LNCAP (cell line): Measurements from ENCODE around the gene ANO6.

ENCODE experiments used
- TF ChIP-seq, protein P1 (sequence below): fragments of 450-650 bp; IDR thresholded peaks from 2 replicates; pipeline ENCODE4 v1.5.1; 2017; ENCODE audit warnings: mild to moderate bottlenecking

The ANO6 gene

DNA sequence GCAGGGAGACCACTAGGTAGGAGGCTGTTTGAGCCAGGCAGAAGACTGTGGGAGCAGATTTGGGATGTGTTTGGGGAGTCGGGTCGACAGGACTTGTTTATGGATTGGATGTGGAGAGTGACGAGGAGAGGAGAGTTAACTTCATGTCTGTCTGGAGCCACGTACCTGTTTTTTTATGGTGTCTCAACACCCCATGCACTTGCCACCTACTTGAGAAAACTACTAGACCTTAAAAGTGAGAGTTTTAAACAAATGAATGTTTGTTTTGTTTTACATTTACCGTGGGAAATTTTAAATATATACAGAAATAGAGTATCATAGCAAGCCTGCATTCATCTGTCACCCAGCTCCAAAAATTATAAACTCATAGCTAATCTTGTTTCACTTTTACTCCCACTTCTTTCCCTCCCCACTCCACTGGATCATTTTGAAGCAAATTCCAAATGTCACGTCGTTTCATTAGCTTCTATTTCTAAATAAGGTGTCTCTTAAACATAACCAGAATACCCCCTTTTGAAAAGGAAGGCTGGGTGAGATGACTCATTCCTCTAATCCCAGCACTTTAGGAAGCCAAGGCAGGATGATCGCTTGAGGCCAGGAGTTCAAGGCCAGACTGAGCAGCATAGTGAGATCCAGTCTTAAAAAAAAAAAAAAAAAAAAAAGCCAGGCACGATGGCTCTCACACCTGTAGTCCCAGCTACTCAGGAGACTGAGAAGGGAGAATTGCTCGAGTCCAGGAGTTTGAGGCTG is 136.2 kb downstream of the ANO6 start:
- TF ChIP-seq, protein P1, sequence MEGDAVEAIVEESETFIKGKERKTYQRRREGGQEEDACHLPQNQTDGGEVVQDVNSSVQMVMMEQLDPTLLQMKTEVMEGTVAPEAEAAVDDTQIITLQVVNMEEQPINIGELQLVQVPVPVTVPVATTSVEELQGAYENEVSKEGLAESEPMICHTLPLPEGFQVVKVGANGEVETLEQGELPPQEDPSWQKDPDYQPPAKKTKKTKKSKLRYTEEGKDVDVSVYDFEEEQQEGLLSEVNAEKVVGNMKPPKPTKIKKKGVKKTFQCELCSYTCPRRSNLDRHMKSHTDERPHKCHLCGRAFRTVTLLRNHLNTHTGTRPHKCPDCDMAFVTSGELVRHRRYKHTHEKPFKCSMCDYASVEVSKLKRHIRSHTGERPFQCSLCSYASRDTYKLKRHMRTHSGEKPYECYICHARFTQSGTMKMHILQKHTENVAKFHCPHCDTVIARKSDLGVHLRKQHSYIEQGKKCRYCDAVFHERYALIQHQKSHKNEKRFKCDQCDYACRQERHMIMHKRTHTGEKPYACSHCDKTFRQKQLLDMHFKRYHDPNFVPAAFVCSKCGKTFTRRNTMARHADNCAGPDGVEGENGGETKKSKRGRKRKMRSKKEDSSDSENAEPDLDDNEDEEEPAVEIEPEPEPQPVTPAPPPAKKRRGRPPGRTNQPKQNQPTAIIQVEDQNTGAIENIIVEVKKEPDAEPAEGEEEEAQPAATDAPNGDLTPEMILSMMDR, result no peak

DNA sequence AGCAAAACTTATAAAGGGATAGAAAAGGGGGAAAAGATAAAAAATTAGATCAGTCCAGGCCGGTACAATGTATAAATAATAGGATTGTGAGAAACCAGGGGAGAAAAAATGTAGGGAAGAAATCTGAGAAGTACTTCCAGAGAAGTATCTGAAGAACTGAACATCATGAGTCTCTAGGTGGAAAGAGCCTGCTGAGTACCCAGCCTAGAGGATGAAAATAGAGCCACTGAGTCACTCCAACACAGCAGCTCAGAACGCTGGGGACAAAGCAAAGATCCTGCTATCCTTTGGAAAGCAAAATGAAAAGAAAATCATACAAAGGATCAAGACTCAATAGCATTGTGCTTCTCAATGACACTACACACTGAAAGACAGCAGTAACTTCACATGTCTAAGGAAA is 138.0 kb downstream of the ANO6 start:
- TF ChIP-seq, protein P1, result no peak

DNA sequence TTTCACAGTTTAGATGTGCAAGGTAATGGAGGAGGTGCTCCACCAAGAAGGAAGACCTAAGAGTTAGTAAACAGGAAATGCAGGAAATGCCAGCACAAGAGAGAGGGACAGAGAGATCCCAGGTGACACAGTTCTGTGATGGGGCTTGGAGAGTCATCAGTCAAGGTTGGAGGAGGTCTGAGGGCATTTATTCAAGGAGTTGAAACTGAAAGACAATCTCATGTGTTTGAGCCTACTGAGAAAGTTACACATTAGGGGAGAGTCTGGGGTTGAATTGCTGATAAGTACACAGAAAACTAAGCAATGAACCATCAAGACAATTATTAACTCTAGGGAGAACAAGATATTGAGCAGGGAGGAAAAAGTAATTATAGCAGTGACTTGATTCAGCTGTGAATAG is 138.5 kb downstream of the ANO6 start:
- TF ChIP-seq, protein P1, result no peak

DNA sequence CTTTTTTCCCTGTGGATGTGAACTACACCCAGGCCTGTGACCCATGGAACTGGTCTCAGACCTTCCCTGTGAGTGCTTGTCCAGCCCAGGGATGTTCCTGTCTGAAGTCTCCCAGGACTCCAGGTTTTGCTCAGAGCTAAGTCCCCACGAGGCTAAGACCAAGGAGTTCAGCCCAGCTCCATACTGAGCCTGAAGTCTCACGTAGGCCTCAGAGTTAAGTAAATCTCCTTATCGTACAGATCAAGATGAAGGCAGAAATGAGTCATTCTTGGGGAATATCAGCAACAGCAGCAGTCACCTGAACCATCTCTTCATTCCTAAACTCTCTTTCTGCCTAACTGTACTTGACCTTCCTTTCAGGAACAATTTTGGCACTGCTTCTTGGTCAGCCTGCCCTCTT is 139.8 kb downstream of the ANO6 start:
- TF ChIP-seq, protein P1, result no peak

DNA sequence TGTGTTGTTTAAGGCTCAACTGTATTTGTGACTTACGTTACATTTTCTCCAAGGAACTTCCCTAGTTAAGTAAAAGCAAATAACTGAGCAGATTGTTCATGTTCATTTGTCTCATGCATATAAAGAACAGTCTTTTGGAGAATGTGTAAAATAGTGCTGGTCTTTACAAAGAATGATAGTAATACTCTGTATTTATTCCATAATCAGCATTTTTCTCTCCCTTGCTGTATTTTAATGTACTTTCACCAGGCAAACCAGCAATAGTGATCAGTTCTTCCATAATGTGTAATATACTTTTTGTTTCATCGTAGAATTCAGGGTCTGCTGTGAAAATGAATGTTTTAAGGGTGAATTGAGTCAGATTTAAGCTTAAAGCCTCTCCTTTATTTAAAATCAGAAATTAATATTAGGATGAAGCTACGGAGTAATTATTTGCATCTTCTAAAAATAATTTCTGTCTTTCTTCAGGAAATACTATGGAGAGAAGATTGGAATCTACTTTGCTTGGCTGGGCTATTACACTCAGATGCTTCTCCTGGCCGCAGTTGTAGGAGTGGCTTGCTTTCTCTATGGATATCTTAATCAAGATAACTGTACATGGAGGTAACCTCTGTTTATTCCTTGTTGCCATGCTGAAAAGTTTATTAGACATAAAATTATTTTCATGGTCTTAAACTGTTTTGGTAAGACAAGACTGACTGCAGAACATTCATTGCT is 141.1 kb downstream of the ANO6 start:
- TF ChIP-seq, protein P1, result no peak

DNA sequence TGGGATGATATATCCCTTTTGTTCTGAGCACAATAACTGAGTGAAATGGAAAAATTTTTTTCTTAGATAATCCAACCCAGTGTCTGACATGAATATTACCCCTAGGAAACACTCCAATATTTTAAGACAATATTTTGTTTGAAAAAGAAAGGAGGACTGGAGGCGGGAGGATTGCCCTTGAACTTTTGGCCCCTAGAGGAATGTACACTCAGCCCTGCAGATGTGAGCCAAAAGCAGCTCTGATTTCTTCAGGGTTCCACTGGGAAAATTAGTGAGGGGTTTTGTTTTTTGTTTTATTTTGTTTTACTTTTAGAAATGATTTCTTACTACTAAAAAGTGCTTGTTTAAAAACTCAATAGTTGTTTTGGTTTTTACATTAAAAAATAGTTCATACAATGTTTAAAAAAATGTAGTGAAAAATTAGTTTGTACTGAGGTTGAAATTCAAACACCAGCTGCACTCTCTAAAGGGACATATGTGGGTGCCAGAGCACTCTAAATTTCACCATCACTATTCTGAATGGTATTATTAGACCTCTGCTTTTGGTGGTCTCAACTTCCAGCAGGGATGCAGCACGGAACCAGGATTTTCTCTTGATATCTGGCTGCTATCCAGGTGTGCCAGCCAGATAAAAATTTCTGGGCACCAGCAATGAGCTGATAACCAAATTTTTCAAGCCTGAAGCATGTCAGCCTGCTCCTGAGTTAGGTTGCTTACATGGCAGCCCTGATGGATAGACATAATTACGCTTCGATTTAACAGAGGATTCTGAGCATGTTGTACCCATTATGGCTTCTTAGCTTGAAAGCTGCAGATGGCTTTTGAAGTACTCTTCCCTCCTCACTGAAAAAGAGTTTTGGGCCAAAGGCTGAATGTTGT is 141.9 kb downstream of the ANO6 start:
- TF ChIP-seq, protein P1, result no peak

DNA sequence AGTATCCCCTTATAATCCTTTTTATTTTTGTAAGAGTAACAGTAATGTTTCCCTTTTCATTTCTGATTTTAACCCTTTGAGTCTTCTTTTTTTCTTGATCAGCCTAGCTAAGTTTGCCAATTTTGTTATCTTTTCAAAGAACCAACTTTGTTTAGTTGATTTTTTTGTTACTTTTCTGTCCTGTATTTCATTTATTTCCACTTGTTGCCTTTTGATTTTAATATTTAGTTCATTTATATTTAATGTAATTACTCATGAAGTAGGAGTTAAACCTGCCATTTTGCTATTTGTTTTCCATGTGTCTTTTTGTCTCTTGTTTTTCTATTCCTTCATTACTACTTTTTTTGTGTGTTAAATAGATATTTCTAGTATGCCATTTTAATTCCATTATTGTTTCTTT is 146.4 kb downstream of the ANO6 start:
- TF ChIP-seq, protein P1, result no peak
